Motor neuron (in vitro differentiated cells): Measurements from ENCODE around the gene MESP1. TPM values are rescaled to one million over a fixed set of nuclear protein-coding genes. Genes with fewer than 3 reads are reported as not detected.

ENCODE experiments used
- ATAC-seq, 8 experiments: fragments of 200-7000 bp; cut with Tn5 transposase; replicated peaks in 6 of 8; 2 replicates each; pipeline ENCODE4 v1.8.0; 2021; ENCODE audit warnings: mild to moderate bottlenecking in 8 of 8, moderate library complexity in 8 of 8
- H3K27ac ChIP-seq, 2 donors: fragments of 250-450 bp; sonication (Bioruptor Pico); 2 replicates each; pipeline ENCODE4 v1.9.0; 2021; ENCODE audit warnings: antibody characterized with exemption in 2 of 2, mild to moderate bottlenecking in 2 of 2, moderate library complexity in 1 of 2
- H3K4me1 ChIP-seq, 2 donors: fragments of 250-450 bp; sonication (Bioruptor Pico); replicated peaks in 1 of 2; 2 replicates each; pipeline ENCODE4 v1.6.1; 2021; ENCODE audit warnings: antibody characterized with exemption in 2 of 2, mild to moderate bottlenecking in 2 of 2, moderate library complexity in 1 of 2
- H3K4me3 ChIP-seq, 5 donors: fragments of 250-450 bp; sonication (Bioruptor Pico); 2 replicates each; pipeline ENCODE4 v1.9.0; 2021; ENCODE audit warnings: antibody characterized with exemption in 5 of 5, mild to moderate bottlenecking in 5 of 5, moderate library complexity in 4 of 5
- WGBS, 10 experiments: fragments of 450-650 bp; shearing (Covaris generic); methylation state at CpG; one replicate each; pipeline ENCODE4 v1.0.0; 2022; 5-methylcytosine and 5-hydroxymethylcytosine counted together
- in situ Hi-C, 9 experiments: fragments of 400-800 bp; cut with MboI; loops; one replicate each; pipeline ENCODE4 v1.15.0; 2021; ENCODE audit warnings: low sequenced_read_pairs in 9 of 9, low pct_unique_long_range_greater_than_20kb in 2 of 9; ENCODE audit not compliant: unreplicated experiment in 9 of 9
- total RNA-seq, 8 experiments: library from RNA; unstranded; fragments of 300-600 nt; gene quantifications; 2 replicates each; pipeline versions ENCODE4 v1.2.3 to v1.2.4, GENCODE V29; 2022

The MESP1 gene
- total RNA-seq, 8 experiments from 2014 or later: 0.08 to 2.7 (median 1.3) TPM

DNA sequence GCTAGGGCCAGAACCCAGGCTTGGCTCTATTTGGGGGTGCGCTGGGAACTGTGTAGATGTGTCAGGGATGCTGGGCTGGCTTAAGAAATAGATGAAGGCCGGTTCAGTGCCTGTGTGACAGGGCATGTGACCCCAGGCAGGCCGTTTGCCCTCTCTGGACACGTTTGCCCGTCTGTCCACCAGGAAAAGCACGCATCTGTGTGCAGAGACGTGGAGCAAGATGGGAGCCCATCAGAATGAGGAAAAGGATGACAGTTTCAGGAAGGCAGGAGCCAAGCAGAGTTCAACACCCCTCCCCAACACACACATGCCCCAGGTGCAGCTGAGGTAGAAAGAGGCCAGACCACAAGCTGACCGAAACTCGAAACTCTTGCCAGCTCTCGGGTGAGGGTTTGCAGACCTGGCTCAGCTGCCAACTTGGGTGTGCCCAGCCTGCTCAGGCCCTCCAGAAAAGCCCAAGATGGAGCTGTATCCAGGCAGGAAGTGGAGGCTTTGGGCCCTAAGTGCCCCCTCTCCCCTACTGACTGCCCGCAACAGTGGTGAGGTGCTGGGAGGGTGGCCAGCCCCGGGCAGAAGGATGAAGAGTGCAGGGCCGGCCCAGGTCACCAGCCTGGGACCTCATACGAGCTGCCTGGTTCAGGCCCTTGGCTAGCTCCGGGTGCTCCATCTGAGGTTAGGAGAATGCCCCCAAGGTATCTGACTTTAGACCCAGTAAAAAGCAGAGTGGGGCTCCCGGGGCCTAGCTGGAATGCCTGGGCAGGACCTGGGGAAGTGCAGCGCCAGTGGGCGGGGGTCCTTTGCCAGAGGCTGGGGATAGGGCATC lies 10.2 kb upstream of the MESP1 start:
- ATAC-seq: peak in 4 of 8 experiments; percentile 15 to 45 (median 31)
- Histone ChIP-seq H3K4me3 (no peak overlapping the region), H3K27ac (no peak overlapping the region), H3K4me1 (no peaks in the 10 kb centered on the region)
- in situ Hi-C loops: loop anchor here in 4 of 9 experiments (25.0 kb wide), 2 partner anchors 126 to 326 kb away; partner anchors contain the start of gene AP3S2 (in 1 of the 4)
- WGBS, 10 experiments: 60 to 100% (median 71%) methylated on average over 1 to 7 of the region's 18 CpGs; no CpG with 5 or more reads in 5 of the 10 experiments

DNA sequence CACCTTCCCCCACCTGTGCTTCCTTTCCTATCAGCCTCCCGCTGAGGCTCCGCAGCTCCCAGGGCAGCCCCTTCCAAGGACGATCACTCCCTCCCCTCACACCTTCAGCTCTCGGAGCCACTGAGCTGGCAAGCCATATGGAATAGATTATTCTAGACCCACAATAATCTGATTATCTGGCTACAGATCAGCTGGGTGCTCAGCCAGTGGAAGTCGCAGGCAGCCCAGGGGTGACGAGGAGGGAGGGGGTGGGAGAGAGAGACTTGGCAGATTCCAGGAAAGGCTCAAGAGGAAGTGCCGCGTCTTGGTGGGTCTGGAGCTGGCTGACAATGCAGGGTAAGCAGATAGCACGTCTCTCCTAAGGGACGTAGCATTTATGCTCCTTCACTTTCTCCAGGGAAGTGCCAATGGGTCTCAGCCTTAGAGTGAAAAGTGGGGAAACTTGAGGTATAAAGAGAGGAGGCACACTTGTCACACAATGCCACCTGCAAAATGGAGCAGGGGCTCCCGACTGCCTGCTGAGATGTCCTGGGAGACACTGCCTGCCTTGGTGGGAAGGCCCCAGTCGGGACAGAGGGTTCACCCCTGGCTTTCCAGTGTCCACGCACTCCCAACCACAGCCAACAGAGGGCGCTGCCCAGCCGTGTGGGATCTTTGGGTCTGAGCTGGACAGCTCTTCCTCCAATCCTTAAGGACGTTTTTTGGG lies 9.4 kb upstream of the MESP1 start:
- H3K4me3 ChIP-seq: no peak overlapping the region
- WGBS, 10 experiments: 0 to 100% (median 57%) methylated on average over 1 to 2 of the region's 16 CpGs; no CpG with 5 or more reads in 6 of the 10 experiments
- no peak overlapping the region for H3K27ac ChIP-seq
- H3K4me1 ChIP-seq: no peaks in the 10 kb centered on the region
- peak; percentile 63 to 98 (median 82) for ATAC-seq
- in situ Hi-C loops: loop anchor here in 4 of 9 experiments (25.0 kb wide), 2 partner anchors 127 to 327 kb away; partner anchors contain the start of gene AP3S2 (in 1 of the 4)

DNA sequence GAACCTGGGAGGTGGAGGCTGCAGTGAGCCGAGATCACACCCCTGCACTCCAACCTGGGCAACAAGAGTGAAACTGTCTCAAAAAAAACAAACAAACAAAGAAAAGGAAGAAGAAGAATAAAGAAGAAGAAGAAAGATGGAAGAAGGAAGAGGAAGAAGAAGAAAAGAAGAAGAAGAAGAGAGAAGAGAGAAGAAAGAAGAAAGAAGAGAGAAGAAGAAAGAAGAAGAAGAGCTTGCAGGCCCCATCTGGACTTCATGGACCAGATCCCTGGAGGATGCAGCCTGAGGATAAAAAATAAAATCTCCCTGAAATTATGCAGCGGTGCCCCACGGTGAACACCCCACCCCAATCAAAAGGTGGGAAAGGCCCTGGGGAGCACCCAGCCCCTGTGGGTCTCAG lies 8.8 kb upstream of the MESP1 start:
- no peak overlapping the region for H3K4me3 ChIP-seq
- no peaks in the 10 kb centered on the region for H3K4me1 ChIP-seq
- in situ Hi-C loops: loop anchor here in 5 of 9 experiments (10.0 to 25.0 kb wide), 3 partner anchors 115 to 327 kb away; partner anchors contain the start of gene AP3S2 (in 1 of the 5)
- no peak overlapping the region for H3K27ac ChIP-seq
- WGBS, 10 experiments: 59 to 100% (median 95%) methylated on average over 1 to 3 of the region's 3 CpGs; no CpG with 5 or more reads in 1 of the 10 experiments
- ATAC-seq: no peak

DNA sequence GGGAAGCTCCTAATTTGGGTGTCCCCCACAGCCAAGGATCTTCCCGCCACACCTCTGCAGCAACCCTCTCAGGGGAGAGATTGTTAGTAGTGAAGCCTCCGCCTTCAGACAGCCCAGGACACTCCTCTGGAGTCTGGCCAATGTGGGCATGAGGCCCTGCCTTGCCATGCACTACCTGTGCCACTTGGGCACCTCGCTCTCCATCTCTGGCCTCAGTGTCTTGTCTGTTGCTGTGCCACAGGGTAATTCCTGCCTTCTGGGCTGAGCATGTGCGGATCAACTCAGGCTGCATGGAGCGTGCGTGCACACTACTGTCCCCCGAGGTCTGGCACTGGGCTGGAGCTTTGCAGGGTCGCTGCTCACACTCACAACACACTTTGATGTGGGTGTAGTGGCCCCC lies 7.9 kb upstream of the MESP1 start:
- 80 to 100% (median 82%) methylated on average over 1 to 2 of the region's 8 CpGs; no CpG with 5 or more reads in 7 of the 10 experiments for WGBS, 10 experiments
- ATAC-seq: no peak
- Histone ChIP-seq H3K4me1 (no peaks in the 10 kb centered on the region), H3K4me3 (no peak overlapping the region), H3K27ac (no peak overlapping the region)
- in situ Hi-C loops: loop anchor here in 5 of 9 experiments (10.0 to 25.0 kb wide), 3 partner anchors 116 to 328 kb away; partner anchors contain the start of gene AP3S2 (in 1 of the 5)

DNA sequence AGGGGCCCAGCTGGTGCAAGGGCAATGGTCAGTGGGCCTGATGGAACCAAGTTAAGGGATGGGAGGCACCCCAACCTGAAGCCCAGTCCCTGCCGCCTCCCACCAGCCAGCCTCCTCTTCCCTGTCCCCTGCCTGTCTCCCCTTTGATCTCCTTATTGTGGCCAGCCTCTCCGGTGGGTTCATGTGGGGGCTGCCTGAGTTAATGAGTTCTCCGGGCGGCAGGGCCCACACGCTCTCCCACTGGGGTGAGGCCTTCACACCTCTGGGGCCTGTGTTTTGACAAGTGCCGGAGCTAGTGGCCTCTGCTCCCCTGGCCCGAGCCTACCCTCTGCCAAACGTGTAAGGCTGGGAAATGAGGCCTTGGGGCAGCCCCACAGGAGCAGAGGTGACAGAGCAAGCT lies 7.2 kb upstream of the MESP1 start:
- no peak overlapping the region for H3K4me3 ChIP-seq
- ATAC-seq: no peak
- no peaks in the 10 kb centered on the region for H3K4me1 ChIP-seq
- no peak overlapping the region for H3K27ac ChIP-seq
- in situ Hi-C loops: loop anchor here in 5 of 9 experiments (10.0 to 25.0 kb wide), 3 partner anchors 117 to 329 kb away; partner anchors contain the start of gene AP3S2 (in 1 of the 5)
- 60 to 100% methylated on average over 1 to 4 of the region's 8 CpGs; no CpG with 5 or more reads in 8 of the 10 experiments for WGBS, 10 experiments

DNA sequence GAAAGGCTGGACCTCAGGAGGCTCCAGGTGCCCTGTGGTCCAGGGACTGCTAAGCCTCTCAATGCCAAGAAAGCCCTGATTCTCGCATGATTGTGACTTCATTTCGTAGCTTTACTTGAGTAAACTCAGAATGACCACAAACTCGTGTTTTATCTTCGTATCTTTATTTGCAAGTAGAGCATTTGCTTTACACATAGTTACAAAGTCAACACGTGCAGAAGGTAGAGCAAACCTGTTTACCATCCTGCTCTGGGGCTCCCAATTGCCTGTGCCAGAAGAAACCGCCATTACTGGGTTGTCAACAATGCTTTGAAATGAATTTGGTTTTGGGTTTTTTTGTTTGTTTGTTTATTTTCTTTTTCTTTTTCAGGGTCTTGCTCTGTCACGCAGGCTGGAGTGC lies 5.8 kb upstream of the MESP1 start:
- Histone ChIP-seq H3K4me3 (no peak overlapping the region), H3K4me1 (no peaks in the 10 kb centered on the region), H3K27ac (no peak overlapping the region)
- ATAC-seq: no peak
- in situ Hi-C loops: loop anchor here in 5 of 9 experiments (10.0 to 25.0 kb wide), 3 partner anchors 118 to 330 kb away; partner anchors contain the start of gene AP3S2 (in 1 of the 5)
- 42 to 89% (median 63%) methylated on average over 3 to 7 of the region's 7 CpGs for WGBS, 10 experiments

DNA sequence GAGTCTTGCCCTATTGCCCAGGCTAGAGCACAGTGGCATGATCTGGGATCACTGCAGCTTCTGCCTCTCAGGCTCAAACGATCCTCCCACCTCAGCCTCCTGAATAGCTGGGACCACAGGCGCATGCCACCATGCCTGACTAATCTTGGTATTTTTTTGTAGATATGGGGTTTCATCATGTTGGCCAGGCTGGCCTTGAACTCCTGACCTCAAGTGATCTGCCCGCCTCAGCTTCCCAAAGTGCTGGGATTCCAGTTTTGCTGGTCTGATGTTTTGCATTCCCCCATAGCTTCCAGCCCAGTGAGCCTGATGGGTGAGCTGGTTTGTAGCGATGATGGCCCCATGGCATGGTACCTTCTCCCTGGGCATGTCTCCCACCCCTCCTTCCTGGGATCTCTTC lies 4.7 kb upstream of the MESP1 start:
- H3K4me3 ChIP-seq: no peak overlapping the region
- in situ Hi-C loops: loop anchor here in 5 of 9 experiments (10.0 to 25.0 kb wide), 3 partner anchors 119 to 332 kb away; partner anchors contain the start of gene AP3S2 (in 1 of the 5)
- ATAC-seq: no peak
- no peak overlapping the region for H3K27ac ChIP-seq
- 60 to 100% (median 80%) methylated on average over 1 to 4 of the region's 4 CpGs; no CpG with 5 or more reads in 1 of the 10 experiments for WGBS, 10 experiments
- peaks cover 0 to 2% of the 10 kb centered on the region in 2 donors for H3K4me1 ChIP-seq

DNA sequence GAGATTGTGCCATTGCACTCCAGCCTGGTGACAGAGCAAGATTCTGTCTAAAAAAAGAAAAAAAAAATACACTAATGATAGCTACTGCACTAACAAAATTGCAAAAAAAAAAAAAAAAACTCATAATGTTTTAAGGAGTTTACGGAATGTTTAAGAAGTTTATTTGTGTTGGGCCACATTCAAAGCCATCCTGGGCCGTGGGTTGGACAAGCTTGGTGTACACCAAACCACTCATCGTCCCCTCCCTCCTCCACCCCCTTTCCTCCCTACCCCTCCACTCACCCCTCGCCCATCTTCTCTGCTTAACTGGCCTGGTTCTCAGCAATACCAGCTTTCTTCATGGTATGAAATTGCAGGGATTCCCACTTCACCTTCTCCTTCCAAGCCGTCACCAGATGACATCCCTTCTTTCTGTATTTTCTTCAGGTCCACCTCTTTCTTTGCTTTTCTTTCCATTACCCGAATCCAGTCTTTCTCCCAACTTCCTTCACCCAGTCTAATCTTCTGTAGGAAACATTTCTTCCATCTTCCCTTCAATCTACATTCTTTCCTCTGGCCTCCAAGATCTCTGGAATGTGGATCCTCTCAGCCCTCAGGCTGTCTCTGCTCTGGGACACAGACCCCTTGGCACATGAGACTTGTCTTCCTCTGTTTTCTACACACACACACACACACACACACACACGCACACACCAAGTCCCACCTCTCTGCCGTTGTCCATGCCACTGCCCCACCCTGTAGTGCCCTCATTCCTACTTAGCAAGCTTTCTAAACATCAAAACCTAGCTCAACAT lies 3.5 kb upstream of the MESP1 start:
- no peak overlapping the region for H3K4me3 ChIP-seq
- in situ Hi-C loops: loop anchor here in 5 of 9 experiments (10.0 to 25.0 kb wide), 3 partner anchors 120 to 333 kb away; partner anchors contain the start of gene AP3S2 (in 1 of the 5)
- H3K27ac ChIP-seq: no peak overlapping the region
- no peak for ATAC-seq
- H3K4me1 ChIP-seq: peaks cover 0 to 2% of the 10 kb centered on the region in 2 donors
- WGBS, 10 experiments: 47 to 89% (median 66%) methylated on average over 2 to 6 of the region's 8 CpGs; no CpG with 5 or more reads in 2 of the 10 experiments

DNA sequence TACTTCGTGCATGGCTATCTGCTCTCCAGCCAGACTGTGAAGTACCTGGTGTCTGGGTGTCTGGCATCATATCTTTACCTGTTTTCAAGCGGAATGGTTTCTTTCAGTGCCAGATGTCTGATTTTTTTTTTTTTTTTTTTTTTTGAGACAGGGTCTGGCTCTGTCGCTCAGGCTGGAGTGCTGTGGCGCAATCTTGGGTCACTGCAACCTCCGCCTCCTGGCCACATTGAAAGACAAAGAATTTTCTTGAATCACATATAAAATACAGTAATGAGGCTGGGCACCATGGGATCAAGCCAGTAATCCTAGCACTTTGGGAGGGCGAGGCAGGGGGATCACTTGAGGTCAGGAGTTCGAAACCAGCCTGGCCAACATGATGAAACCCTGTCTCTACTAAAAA lies 2.8 kb upstream of the MESP1 start:
- no peak overlapping the region for H3K4me3 ChIP-seq
- H3K27ac ChIP-seq: no peak overlapping the region
- no peak for ATAC-seq
- in situ Hi-C loops: loop anchor here in 5 of 9 experiments (10.0 to 25.0 kb wide), 3 partner anchors 121 to 333 kb away; partner anchors contain the start of gene AP3S2 (in 1 of the 5)
- 40 to 97% (median 85%) methylated on average over 2 to 7 of the region's 7 CpGs; no CpG with 5 or more reads in 2 of the 10 experiments for WGBS, 10 experiments
- H3K4me1 ChIP-seq: peaks cover 0 to 2% of the 10 kb centered on the region in 2 donors

DNA sequence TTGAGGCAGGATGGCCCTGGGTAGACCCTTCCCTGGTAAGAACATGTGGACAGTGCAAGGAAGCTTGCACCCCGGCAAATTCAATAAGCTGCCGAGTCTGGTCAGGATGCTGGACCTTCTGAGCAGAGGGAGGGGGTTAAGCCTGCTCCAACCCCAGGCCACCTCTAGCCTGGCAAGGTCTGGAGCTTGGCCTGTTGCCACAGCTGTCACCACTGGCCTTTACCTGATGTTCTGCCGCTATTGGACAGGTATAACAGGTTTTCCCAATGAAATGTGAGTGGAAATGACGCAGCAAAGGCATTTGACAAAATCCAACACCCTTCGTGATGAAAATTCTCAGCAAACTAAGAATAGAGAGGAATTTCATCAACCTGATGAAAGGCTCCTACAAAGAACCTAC lies 699 bp upstream of the MESP1 start:
- 83 to 100% (median 98%) methylated on average over 1 to 4 of the region's 5 CpGs; no CpG with 5 or more reads in 2 of the 10 experiments for WGBS, 10 experiments
- Histone ChIP-seq H3K27ac (no peak overlapping the region), H3K4me1 (peaks cover 0 to 2% of the 10 kb centered on the region in 2 donors), H3K4me3 (no peak overlapping the region)
- ATAC-seq: no peak
- in situ Hi-C loops: loop anchor here in 5 of 9 experiments (10.0 to 25.0 kb wide), 3 partner anchors 123 to 336 kb away; partner anchors contain the start of gene AP3S2 (in 1 of the 5)

DNA sequence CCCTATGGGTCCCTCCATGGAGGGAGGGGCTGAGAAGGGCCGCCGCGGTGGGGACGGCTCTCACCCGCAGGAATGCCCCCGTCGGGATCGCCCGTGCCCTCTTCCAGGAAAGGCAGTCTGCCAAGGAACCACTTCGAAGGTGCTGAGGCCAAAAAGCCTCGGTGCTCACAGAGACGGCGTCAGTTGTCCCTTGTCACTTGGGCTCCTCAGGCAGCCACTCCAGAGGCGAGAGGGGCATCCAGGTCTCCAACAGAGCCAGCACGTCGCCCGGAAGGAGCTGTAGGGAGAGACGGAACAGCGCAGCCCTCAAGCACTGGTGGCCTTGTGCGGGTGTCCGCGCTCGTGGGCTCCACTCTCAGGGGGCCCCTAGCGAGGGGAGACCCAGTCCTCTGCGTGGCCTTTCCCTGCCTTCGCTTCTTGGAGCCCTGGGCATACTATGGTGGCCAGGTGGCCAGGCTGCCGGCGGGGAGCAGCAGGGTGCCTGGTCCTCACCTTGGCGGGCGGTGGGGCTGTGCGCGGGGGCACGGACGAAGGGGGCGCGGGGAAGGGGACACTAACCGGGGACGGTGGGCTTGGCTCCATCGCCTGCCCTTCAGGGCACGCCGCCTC lies 994 bp downstream of the MESP1 start:
- in situ Hi-C loops: loop anchor here in 5 of 9 experiments (10.0 to 25.0 kb wide), 3 partner anchors 125 to 337 kb away; partner anchors contain the start of gene AP3S2 (in 1 of the 5)
- ATAC-seq: peak in 3 of 8 experiments; percentile 4 to 13 (median 5)
- WGBS, 10 experiments: 16 to 57% (median 29%) methylated on average over 4 to 7 of the region's 41 CpGs; no CpG with 5 or more reads in 7 of the 10 experiments
- Histone ChIP-seq H3K4me3 (peak overlapping the region; percentile 48 to 69 (median 48)), H3K4me1 (peaks cover 0 to 2% of the 10 kb centered on the region in 2 donors), H3K27ac (no peak overlapping the region)
